ENCODE data around the gene C6orf89.

DNA sequence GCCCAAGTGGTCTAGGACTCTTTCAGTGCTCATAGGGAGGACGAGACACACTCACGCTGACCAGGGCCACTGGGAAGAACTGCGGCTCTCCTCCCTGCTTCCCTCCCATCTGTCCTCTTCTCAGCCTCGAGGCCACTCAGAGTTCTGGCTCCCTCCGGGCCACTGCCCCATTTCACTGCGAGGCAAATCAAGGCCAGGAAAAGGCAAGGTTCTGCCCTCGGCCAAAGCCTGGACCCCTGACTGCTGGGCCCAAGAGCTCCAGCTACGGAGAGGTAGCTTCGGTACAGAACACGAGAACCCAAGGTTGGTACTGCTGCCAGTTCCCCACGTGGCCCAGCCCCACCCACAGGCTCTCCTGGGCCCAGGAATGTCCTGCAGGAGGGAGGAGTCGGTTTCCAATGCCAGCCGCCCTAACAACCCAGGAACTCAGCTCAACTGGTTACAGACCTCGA lies 83.5 kb downstream of the C6orf89 start:
- TF ChIP-seq, protein P1, sequence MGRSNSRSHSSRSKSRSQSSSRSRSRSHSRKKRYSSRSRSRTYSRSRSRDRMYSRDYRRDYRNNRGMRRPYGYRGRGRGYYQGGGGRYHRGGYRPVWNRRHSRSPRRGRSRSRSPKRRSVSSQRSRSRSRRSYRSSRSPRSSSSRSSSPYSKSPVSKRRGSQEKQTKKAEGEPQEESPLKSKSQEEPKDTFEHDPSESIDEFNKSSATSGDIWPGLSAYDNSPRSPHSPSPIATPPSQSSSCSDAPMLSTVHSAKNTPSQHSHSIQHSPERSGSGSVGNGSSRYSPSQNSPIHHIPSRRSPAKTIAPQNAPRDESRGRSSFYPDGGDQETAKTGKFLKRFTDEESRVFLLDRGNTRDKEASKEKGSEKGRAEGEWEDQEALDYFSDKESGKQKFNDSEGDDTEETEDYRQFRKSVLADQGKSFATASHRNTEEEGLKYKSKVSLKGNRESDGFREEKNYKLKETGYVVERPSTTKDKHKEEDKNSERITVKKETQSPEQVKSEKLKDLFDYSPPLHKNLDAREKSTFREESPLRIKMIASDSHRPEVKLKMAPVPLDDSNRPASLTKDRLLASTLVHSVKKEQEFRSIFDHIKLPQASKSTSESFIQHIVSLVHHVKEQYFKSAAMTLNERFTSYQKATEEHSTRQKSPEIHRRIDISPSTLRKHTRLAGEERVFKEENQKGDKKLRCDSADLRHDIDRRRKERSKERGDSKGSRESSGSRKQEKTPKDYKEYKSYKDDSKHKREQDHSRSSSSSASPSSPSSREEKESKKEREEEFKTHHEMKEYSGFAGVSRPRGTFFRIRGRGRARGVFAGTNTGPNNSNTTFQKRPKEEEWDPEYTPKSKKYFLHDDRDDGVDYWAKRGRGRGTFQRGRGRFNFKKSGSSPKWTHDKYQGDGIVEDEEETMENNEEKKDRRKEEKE (IDR thresholded peaks at IDR 0.05) = no peak
- TF ChIP-seq U2AF2 (IDR thresholded peaks at IDR 0.05; ENCODE audit: low read depth, low read length) (no peak), HMGXB3 (CRISPR knock-in tag; IDR thresholded peaks at IDR 0.05; ENCODE audit: borderline replicate concordance) (no peak), TCF12 (IDR thresholded peaks at IDR 0.05) (no peak), TCF12 (CRISPR knock-in tag; IDR thresholded peaks at IDR 0.05) (no peak), ZNF326 (CRISPR knock-in tag; IDR thresholded peaks at IDR 0.05; ENCODE audit: borderline replicate concordance) (no peak), ATF6 (CRISPR knock-in tag; conservative IDR thresholded peaks at IDR 0.05) (no peak), MXI1 (IDR thresholded peaks at IDR 0.05; ENCODE audit: borderline replicate concordance, low read depth, low read length) (no peak), EP300 (IDR thresholded peaks at IDR 0.05; ENCODE audit: low read depth in 2 of 2, low read length in 2 of 2) (no peak), EP300 (CRISPR knock-in tag; IDR thresholded peaks at IDR 0.05; ENCODE audit: borderline replicate concordance) (no peak)

Measured in HepG2 (cell line).